ENCODE measurements around the gene BRIP1. TPM values are rescaled to one million over a fixed set of nuclear protein-coding genes. Genes with fewer than 3 reads are reported as not detected.

The BRIP1 gene
- total and polyA plus RNA-seq, 2 donors (not counting 3 experiments of a cell fraction or from before 2014, with no cell fraction given), result 1.8 to 12.1 TPM

- no peak overlapping the region for H2AFZ ChIP-seq (ENCODE audit: low read depth, low read length)
- no peaks in the 10 kb centered on the region for H3K27me3 ChIP-seq (ENCODE audit: control insufficient read depth in 2 of 2, insufficient read depth in 2 of 2, low read length in 2 of 2)
- H3K79me2 ChIP-seq (ENCODE audit: control insufficient read depth, insufficient read depth, low read length), result no peaks in the 10 kb centered on the region
- no peak for DNase-seq (ENCODE audit: low read depth, low spot score)
- no peak overlapping the region for H3K27ac ChIP-seq (ENCODE audit: insufficient read depth, low read depth, low read length)
- no peaks in the 10 kb centered on the region for H3K9me1 ChIP-seq (replicated peaks; ENCODE audit: control insufficient read depth, extremely low read depth, insufficient read depth, low read length)
- no peaks in the 10 kb centered on the region for H4K20me1 ChIP-seq (replicated peaks; ENCODE audit: control insufficient read depth, extremely low read depth, insufficient read depth, low read length)
- POLR2A ChIA-PET, result no interaction called here
- no peaks in the 10 kb centered on the region for H3K36me3 ChIP-seq (ENCODE audit: control insufficient read depth in 2 of 2, extremely low read depth in 1 of 2, insufficient read depth in 2 of 2, low read length in 2 of 2)
- intact Hi-C loops (cut with micrococcal nuclease), result no loop called here
- H3K9me3 ChIP-seq (replicated peaks; ENCODE audit: control insufficient read depth, insufficient read depth, low read length), result no peaks in the 10 kb centered on the region
- no peak overlapping the region for H3K4me2 ChIP-seq (ENCODE audit: insufficient read depth, low read length)
- H3K4me1 ChIP-seq (ENCODE audit: control insufficient read depth, extremely low read depth, insufficient read depth, low read length), result no peaks in the 10 kb centered on the region
- BruUV-seq (replicated peaks), result no TSS peak
- no peak for FAIRE-seq
- dilution Hi-C loops (cut with MboI; ENCODE audit: extremely low pct_ligation_motif_present, low sequenced_read_pairs), result no loop called here
- H3K9ac ChIP-seq (replicated peaks; ENCODE audit: extremely low read depth, insufficient read depth, low read length), result no peak overlapping the region
- CTCF ChIA-PET, result no interaction called here
- H3K4me3 ChIP-seq (replicated peaks in 1 of 3; ENCODE audit: insufficient read depth in 1 of 3, low read depth in 1 of 3, low read length in 3 of 3), result no peak overlapping the region
- TF ChIP-seq MAX (IDR thresholded peaks at IDR 0.05; ENCODE audit: insufficient read depth, insufficient read length) (no peak), CTCF (IDR thresholded peaks at IDR 0.05; ENCODE audit: extremely low read depth in 1 of 2, insufficient read depth in 1 of 2, low read depth in 1 of 2, low read length in 2 of 2) (no peak), FOS (IDR thresholded peaks at IDR 0.05; ENCODE audit: borderline replicate concordance, insufficient read depth, low read length) (no peak), POLR2A (IDR thresholded peaks at IDR 0.05; ENCODE audit: low read depth, low read length) (no peak), GATA2 (IDR thresholded peaks at IDR 0.05; ENCODE audit: insufficient read depth, insufficient read length, low read depth, low read length) (no peak), JUN (IDR thresholded peaks at IDR 0.05; ENCODE audit: borderline replicate concordance, insufficient read depth, insufficient read length, low read depth) (no peak), EZH2 (IDR thresholded peaks at IDR 0.05; ENCODE audit: borderline replicate concordance, low read depth, low read length, severe bottlenecking) (no peak), MYC (IDR thresholded peaks at IDR 0.05; ENCODE audit: low read depth, low read length) (no peak), POLR2AphosphoS5 (IDR thresholded peaks at IDR 0.05; ENCODE audit: insufficient read depth, low read depth, low read length) (no peak)
These were observed 54.9 kb downstream of the BRIP1 start for GRCh38 chr17:61808442-61808841.
